Adrenal gland (tissue), 12 donors: ENCODE measurements around the gene MALL. TPM values are rescaled to one million over a fixed set of nuclear protein-coding genes. Genes with fewer than 3 reads are reported as not detected.

ENCODE experiments used
- DNase-seq, 7 donors: peaks; one replicate each; pipeline ENCODE4 v3.0.0-alpha.2; 2019 to 2020
- H3K27ac ChIP-seq, 5 donors: fragments of 200-600 bp; sonication (generic) in 4 of 5; 1 replicate in 3 of 5; 2 replicates in 2 of 5; pipeline versions ENCODE4 v1.5.1 to v1.8.0; 2016 to 2020; ENCODE audit warnings: mild to moderate bottlenecking in 1 of 5
- H3K27me3 ChIP-seq: fragments of 200-600 bp; 2 replicates; pipeline ENCODE4 v1.8.0; 2021
- H3K36me3 ChIP-seq, 2 donors: fragments of 200-600 bp; replicated peaks in 1 of 2; 1 replicate in 1 of 2; 2 replicates in 1 of 2; pipeline versions ENCODE4 v1.5.1 to v1.8.0; 2018 to 2022
- H3K4me1 ChIP-seq, 2 donors: fragments of 200-600 bp; replicated peaks in 1 of 2; 1 replicate in 1 of 2; 2 replicates in 1 of 2; pipeline versions ENCODE4 v1.5.1 to v1.8.0; 2018 to 2021
- H3K4me3 ChIP-seq, 4 donors: fragments of 200-600 bp; sonication (generic) in 3 of 4; one replicate each; pipeline ENCODE4 v1.5.1; 2016 to 2018
- H3K9me3 ChIP-seq, 3 donors: fragments of 200-600 bp; sonication (generic) in 1 of 3; replicated peaks in 1 of 3; 1 replicate in 2 of 3; 2 replicates in 1 of 3; pipeline versions ENCODE4 v1.5.1 to v1.8.0; 2016 to 2021
- POLR2A ChIP-seq, 2 donors: fragments of 450-650 bp; IDR thresholded peaks; one replicate each; pipeline ENCODE4 v1.6.1; 2017; ENCODE audit warnings: antibody characterized with exemption in 2 of 2, mild to moderate bottlenecking in 2 of 2, moderate library complexity in 1 of 2
- WGBS, 4 donors: extraction: QIAGEN DNeasy Blood & Tissue Kit in 2 of 4; methylation state at CpG; one replicate each; pipeline versions ENCODE4 v1.1.5 to v1.1.7; 2013 to 2017; 5-methylcytosine and 5-hydroxymethylcytosine counted together
- intact Hi-C, 2 donors: fragments of 100-400 bp; cut with DNase I; formaldehyde crosslinking; loops; one replicate each; pipeline versions ENCODE4 v1.14.1 to v1.15.0; 2022 to 2023
- polyA plus RNA-seq, 3 donors: library from polyadenylated mRNA; stranded (reverse); fragments of 200-250 nt in 2 of 3; fragments of 350-450 nt in 1 of 3; fragmentation: Illumina TruSeq in 1 of 3; extraction: RNeasy Lipid Tissue Mini Kit (QIAGEN cat#74804) in 1 of 3; gene quantifications; one replicate each; pipeline ENCODE4 v1.2.3, GENCODE V29; 2013 to 2014
- total RNA-seq, 9 donors: library from RNA; depleted of rRNA in 4 of 9; stranded (reverse); fragments of >200 nt in 4 of 9; fragments of 120-200 nt in 1 of 9; fragmentation: NEBNext Ultra II Directional in 1 of 9; extraction: Animal tissue kit (Norgen Biotek cat#: 25700) in 1 of 9; gene quantifications; one replicate each; pipeline versions ENCODE4 v1.1.0 to v1.2.4, GENCODE V29; 2013 to 2023
- TF ChIP-seq, protein P1 (sequence below), 6 experiments: fragments of 450-650 bp in 4 of 6; fragments of 200-600 bp in 2 of 6; sonication (generic) in 1 of 6; IDR thresholded peaks; 1 replicate in 5 of 6; 2 replicates in 1 of 6; pipeline versions ENCODE4 v1.5.1 to v1.8.0; 2016 to 2021; ENCODE audit warnings: antibody characterized with exemption in 6 of 6, mild to moderate bottlenecking in 2 of 6, moderate library complexity in 1 of 6
- donor health status: healthy with polysubstance abuse.
- donor health status: Bipolar disorder and iron deficiency.
- donor health status: DM: yes; HTN: yes; CAD: no.
- donor health status: DM: no; HTN: no; CAD: no.
- donor health status: DM: no; HTN: no; CAD: no.
- donor health status: DM: yes; HTN: yes; CAD: no.

MALL gene
- total and polyA plus RNA-seq, 12 donors: 0.94 to 10.1 (median 4.8) TPM

DNA sequence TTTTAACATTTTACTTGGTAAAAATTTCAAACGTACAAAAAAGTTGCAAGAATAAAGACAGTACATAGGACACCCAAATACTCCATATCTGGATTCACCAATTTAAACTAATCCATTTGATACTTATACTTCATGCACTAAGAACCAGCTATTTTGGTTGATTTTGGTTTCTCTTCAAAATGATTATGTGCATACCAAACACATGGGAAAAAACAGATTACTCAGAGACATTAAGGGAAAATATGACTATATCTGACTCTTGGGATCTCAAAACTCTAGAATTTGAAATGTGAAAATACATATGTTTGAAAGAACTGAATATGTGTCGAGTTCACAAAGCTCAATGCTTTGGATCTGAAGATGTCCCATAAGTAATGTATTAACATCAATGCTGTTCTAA, 15.5 kb upstream of the MALL start:
- Histone ChIP-seq H3K9me3 (no peaks in the 10 kb centered on the region), H3K4me3 (no peak overlapping the region), H3K4me1 (no peaks in the 10 kb centered on the region), H3K27ac (no peak overlapping the region), H3K27me3 (no peaks in the 10 kb centered on the region), H3K36me3 (no peaks in the 10 kb centered on the region)
- intact Hi-C loops: no loop called here
- TF ChIP-seq, protein P1, sequence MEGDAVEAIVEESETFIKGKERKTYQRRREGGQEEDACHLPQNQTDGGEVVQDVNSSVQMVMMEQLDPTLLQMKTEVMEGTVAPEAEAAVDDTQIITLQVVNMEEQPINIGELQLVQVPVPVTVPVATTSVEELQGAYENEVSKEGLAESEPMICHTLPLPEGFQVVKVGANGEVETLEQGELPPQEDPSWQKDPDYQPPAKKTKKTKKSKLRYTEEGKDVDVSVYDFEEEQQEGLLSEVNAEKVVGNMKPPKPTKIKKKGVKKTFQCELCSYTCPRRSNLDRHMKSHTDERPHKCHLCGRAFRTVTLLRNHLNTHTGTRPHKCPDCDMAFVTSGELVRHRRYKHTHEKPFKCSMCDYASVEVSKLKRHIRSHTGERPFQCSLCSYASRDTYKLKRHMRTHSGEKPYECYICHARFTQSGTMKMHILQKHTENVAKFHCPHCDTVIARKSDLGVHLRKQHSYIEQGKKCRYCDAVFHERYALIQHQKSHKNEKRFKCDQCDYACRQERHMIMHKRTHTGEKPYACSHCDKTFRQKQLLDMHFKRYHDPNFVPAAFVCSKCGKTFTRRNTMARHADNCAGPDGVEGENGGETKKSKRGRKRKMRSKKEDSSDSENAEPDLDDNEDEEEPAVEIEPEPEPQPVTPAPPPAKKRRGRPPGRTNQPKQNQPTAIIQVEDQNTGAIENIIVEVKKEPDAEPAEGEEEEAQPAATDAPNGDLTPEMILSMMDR (IDR thresholded peaks at IDR 0.05): no peak
- TF ChIP-seq POLR2A (IDR thresholded peaks at IDR 0.05): no peak
- no peak for DNase-seq
- 82 to 87% (median 86%) methylated on average over 2 of the region's 2 CpGs for WGBS, 4 donors

- H3K27me3 ChIP-seq: no peaks in the 10 kb centered on the region
- no peak overlapping the region for H3K4me3 ChIP-seq
- no peaks in the 10 kb centered on the region for H3K9me3 ChIP-seq
- no peak for DNase-seq
- no peaks in the 10 kb centered on the region for H3K36me3 ChIP-seq
- TF ChIP-seq, protein P1 (IDR thresholded peaks at IDR 0.05): no peak
- H3K4me1 ChIP-seq: no peaks in the 10 kb centered on the region
- 82 to 94% (median 86%) methylated on average over 2 of the region's 2 CpGs for WGBS, 4 donors
- no peak overlapping the region for H3K27ac ChIP-seq
- intact Hi-C loops: no loop called here
Observed at GRCh38 chr2:110130757-110131156, 15.1 kb upstream of the MALL start.

GRCh38 chr2:110126906-110127305, 11.3 kb upstream of the MALL start:
- H3K9me3 ChIP-seq: no peaks in the 10 kb centered on the region
- no peaks in the 10 kb centered on the region for H3K4me1 ChIP-seq
- no peak overlapping the region for H3K27ac ChIP-seq
- DNase-seq: no peak
- TF ChIP-seq, protein P1 (IDR thresholded peaks at IDR 0.05): no peak
- TF ChIP-seq POLR2A (IDR thresholded peaks at IDR 0.05): no peak
- H3K27me3 ChIP-seq: no peaks in the 10 kb centered on the region
- H3K36me3 ChIP-seq: no peaks in the 10 kb centered on the region
- intact Hi-C loops: no loop called here
- H3K4me3 ChIP-seq: no peak overlapping the region
- 64 to 83% (median 78%) methylated on average over 2 of the region's 2 CpGs for WGBS, 4 donors

DNA sequence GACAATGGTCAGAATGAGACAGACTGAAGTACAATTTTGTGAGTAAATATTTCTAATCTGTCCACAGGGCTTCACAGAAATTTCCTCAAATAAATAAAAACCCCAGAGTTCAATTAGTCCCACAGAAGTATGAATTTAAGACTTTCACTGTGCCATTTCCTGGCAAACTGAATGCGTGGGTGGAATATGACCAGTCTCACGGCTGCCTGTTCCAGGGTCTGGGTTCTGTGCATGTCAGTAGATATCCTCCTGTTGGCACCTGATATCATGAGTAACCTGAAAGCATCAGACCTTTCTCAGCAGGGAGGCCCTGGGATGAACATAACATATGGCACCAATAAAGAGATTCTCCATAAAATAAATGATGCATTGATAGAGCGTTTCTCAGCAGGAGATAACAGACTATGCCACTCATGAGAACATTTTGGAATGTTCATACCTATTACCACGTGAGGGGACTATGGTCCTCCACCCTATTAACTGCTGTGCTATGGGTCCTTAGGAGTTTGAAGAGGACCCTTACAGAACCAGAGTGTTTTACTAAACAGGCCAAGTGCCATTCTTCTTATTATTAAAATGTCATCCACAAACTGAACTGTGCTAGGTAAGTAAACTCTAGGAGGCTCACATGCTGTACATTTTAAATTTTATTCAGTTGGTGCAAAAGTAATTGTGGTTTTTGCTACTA, 10.6 kb upstream of the MALL start:
- Histone ChIP-seq H3K36me3 (no peaks in the 10 kb centered on the region), H3K4me1 (no peaks in the 10 kb centered on the region), H3K27me3 (no peaks in the 10 kb centered on the region), H3K4me3 (no peak overlapping the region), H3K27ac (no peak overlapping the region), H3K9me3 (no peaks in the 10 kb centered on the region)
- intact Hi-C loops: no loop called here
- TF ChIP-seq, protein P1 (IDR thresholded peaks at IDR 0.05): no peak
- no peak for TF ChIP-seq POLR2A (IDR thresholded peaks at IDR 0.05)
- 80 to 90% (median 87%) methylated on average over 4 of the region's 4 CpGs for WGBS, 4 donors
- no peak for DNase-seq
